ENCODE data around the gene SLC19A1.

SLC19A1 gene

DNA sequence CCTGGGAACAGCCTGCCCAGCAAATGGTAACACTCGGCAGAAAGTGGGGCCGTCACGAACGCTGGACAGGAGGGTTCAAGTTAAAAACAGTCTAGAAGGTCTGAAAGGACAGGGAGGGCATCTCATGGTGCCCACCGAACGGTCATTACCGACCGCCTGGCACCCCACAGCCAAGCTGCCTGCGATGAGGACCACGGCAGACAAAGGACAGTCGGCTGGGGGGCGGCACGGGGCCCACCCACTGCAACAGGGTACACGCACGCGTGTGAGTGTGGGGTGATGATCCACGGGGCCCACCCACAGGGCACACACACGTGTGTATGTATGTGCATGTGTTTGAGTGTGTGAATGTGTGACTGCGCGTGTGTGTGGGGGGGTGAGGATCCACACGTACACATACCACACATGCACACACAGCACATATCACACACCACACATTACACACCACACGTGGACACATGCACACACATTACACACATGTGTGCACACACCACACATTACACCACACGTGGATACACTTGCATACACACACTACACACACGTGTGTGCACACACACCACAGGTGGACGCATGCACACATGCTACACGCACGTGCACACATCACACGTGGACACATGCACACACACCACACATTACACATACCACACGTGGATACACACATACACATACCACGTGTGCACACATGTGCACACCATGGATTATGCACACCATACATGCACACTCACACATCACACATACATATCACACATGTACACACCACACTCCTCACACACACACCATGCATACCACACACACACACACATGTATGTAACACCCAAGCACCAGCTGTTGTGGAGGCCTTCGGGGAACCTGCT lies 63.2 kb downstream of the SLC19A1 start:
- POLR2A ChIA-PET: no interaction called here
- no peak for TF ChIP-seq CTCF (IDR thresholded peaks at IDR 0.05; ENCODE audit: insufficient read depth, low read length, missing control alignments)
- no peak for DNase-seq (ENCODE audit: low read depth, low spot score)
- CTCF ChIA-PET: interaction anchor here (0.8 to 4.1 kb wide), 11 partner anchors 8 to 342 kb away, joined by 3 to 25 read pairs (median 5); no protein-coding TSS in a partner anchor
- no peak overlapping the region for H3K4me3 ChIP-seq (ENCODE audit: low read depth, low read length)

DNA sequence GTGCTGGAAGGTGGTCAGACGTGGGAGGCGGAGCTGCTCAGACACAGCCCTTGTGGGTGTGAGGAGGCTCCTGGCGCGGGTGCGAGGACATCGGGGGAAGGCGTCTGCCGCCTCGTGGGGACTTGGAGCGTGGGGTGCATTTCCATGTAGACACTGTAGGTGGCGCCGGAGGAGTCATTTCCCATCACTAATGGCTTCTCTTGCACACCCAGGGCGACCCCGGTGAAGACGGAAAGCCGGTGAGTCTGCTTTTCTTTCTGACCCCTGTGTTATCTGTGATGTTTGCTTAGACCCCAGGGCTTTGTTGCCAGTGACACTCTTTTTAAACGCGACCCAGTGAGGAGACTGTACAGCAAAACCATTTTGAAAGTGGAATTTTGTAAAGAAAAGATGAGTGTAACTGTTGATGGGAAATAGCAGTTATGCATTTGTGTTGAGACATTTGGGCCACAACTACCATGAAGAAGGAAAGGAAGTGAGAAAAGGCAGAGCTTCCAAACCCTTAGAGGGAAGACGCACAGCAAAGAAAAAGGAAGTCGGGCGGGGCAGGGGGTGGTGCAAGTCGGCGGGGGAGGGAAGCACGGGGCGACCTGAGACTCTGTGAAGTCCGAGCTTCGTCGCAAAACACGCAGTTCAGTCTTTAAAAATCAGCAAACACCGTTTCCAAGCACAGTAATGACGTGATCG lies 64.0 kb downstream of the SLC19A1 start:
- no peak for DNase-seq (ENCODE audit: low read depth, low spot score)
- no peak overlapping the region; the same call in 1 of the 2 replicates for H3K4me3 ChIP-seq (ENCODE audit: low read depth, low read length)
- TF ChIP-seq CTCF (IDR thresholded peaks at IDR 0.05; ENCODE audit: insufficient read depth, low read length, missing control alignments): peak; percentile 91
- POLR2A ChIA-PET: no interaction called here
- CTCF ChIA-PET: interaction anchor here (0.8 to 4.1 kb wide), 15 partner anchors 9 to 343 kb away, joined by 3 to 25 read pairs (median 3); no protein-coding TSS in a partner anchor

GRCh38 chr21:45477176-45478114 lies 64.8 kb downstream of the SLC19A1 start:
- ChIA-PET POLR2A (no interaction called here), CTCF (interaction anchor here (0.9 to 4.1 kb wide), 11 partner anchors 9 to 344 kb away, joined by 3 to 25 read pairs (median 3); no protein-coding TSS in a partner anchor)
- H3K4me3 ChIP-seq (ENCODE audit: low read depth, low read length): no peak overlapping the region
- no peak for TF ChIP-seq CTCF (IDR thresholded peaks at IDR 0.05; ENCODE audit: insufficient read depth, low read length, missing control alignments)
- DNase-seq (ENCODE audit: low read depth, low spot score): no peak

- no peak for TF ChIP-seq CTCF (IDR thresholded peaks at IDR 0.05; ENCODE audit: insufficient read depth, low read length, missing control alignments)
- DNase-seq (ENCODE audit: low read depth, low spot score): no peak
- no peak overlapping the region for H3K4me3 ChIP-seq (ENCODE audit: low read depth, low read length)
- ChIA-PET POLR2A (no interaction called here), CTCF (interaction anchor here (1.0 to 4.1 kb wide), 4 partner anchors 9 to 345 kb away, joined by 3 to 25 read pairs (median 4); no protein-coding TSS in a partner anchor)
Observed at GRCh38 chr21:45476582-45476981, 65.7 kb downstream of the SLC19A1 start.

- POLR2A ChIA-PET: no interaction called here
- CTCF ChIA-PET: interaction anchor here (1.0 kb wide), 1 partner anchor 8 kb away, joined by 3 read pairs; no protein-coding TSS in a partner anchor
- no peak overlapping the region for H3K4me3 ChIP-seq (ENCODE audit: low read depth, low read length)
- TF ChIP-seq CTCF (IDR thresholded peaks at IDR 0.05; ENCODE audit: insufficient read depth, low read length, missing control alignments): no peak
- no peak for DNase-seq (ENCODE audit: low read depth, low spot score)
Observed at GRCh38 chr21:45475797-45476570, 66.3 kb downstream of the SLC19A1 start.

Data from AG04449 (cell line).